Type B pancreatic cell (in vitro differentiated cells): Measurements from ENCODE around the gene MSANTD2. TPM values are rescaled to one million over a fixed set of nuclear protein-coding genes. Genes with fewer than 3 reads are reported as not detected.

Source experiments
- DNase-seq: peaks from one replicate; pipeline ENCODE4 v3.0.0; 2021; ENCODE audit warnings: mixed read lengths; ENCODE audit not compliant: unreplicated experiment; ENCODE audit errors: extremely low spot score
- H3K27ac Mint-ChIP-seq: 2 replicates; pipeline ENCODE4 v1.8.0; 2021; ENCODE audit warnings: mild to moderate bottlenecking, mixed read lengths
- H3K27me3 Mint-ChIP-seq: 2 replicates; pipeline ENCODE4 v1.8.0; 2021; ENCODE audit warnings: mixed read lengths
- H3K36me3 Mint-ChIP-seq: 2 replicates; pipeline ENCODE4 v1.8.0; 2021; ENCODE audit warnings: mixed read lengths
- H3K4me1 Mint-ChIP-seq: one replicate; pipeline ENCODE4 v1.8.0; 2021; ENCODE audit warnings: mixed read lengths; ENCODE audit not compliant: unreplicated experiment
- H3K4me3 Mint-ChIP-seq: 2 replicates; pipeline ENCODE4 v1.8.0; 2021; ENCODE audit warnings: mild to moderate bottlenecking, mixed read lengths
- H3K9me3 Mint-ChIP-seq: 2 replicates; pipeline ENCODE4 v1.8.0; 2021; ENCODE audit warnings: mixed read lengths
- CTCF ChIP-seq: fragments of 200-600 bp; sonication (generic); conservative IDR thresholded peaks from 2 replicates; pipeline ENCODE4 v1.5.0; 2021; ENCODE audit warnings: antibody characterized with exemption, mild to moderate bottlenecking
- total RNA-seq: library from RNA; stranded (reverse); gene quantifications from 2 replicates; pipeline ENCODE4 v1.2.1, GENCODE V29; 2021; ENCODE audit warnings: low replicate concordance

Gene MSANTD2
- total RNA-seq, 1 donor from 2014 or later: 27.4 TPM

- no peak for TF ChIP-seq CTCF
- Mint-ChIP-seq H3K27ac (no peak overlapping the region), H3K4me1 (no peaks in the 10 kb centered on the region), H3K27me3 (no peaks in the 10 kb centered on the region), H3K36me3 (peaks cover 25% of the 10 kb centered on the region), H3K9me3 (no peaks in the 10 kb centered on the region), H3K4me3 (no peak overlapping the region)
- DNase-seq: no peak
Measured at GRCh38 chr11:124769806-124770774, 30.1 kb downstream of the MSANTD2 start.

- no peaks in the 10 kb centered on the region for H3K9me3 Mint-ChIP-seq
- peaks cover under 1% of the 10 kb centered on the region for H3K4me1 Mint-ChIP-seq
- DNase-seq: no peak
- H3K27me3 Mint-ChIP-seq: no peaks in the 10 kb centered on the region
- peaks cover 22% of the 10 kb centered on the region for H3K36me3 Mint-ChIP-seq
- TF ChIP-seq CTCF: no peak
- H3K27ac Mint-ChIP-seq: no peak overlapping the region
- H3K4me3 Mint-ChIP-seq: no peak overlapping the region
Measured at GRCh38 chr11:124768914-124769313, 31.3 kb downstream of the MSANTD2 start.

DNA sequence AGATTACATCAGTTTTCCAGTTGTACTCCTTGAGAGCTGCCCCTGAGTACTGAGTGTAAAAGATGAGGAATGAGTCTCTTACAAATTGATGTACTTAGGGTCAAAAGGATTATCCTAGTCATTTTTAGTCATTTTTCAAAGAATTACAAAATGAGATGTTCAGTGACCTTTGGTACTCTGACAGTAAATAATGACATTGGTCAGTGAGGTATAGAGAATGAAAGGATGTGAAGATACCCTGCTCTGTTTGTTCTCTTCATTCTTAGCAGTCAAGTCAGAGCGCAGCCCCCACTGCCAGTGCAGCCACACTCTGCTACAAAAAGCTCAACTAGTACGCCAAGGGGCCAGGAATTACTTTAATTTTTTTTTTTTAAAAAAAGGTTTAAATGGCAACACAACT, 34.0 kb downstream of the MSANTD2 start:
- Mint-ChIP-seq H3K9me3 (no peaks in the 10 kb centered on the region), H3K27me3 (peaks cover 18% of the 10 kb centered on the region), H3K27ac (no peak overlapping the region), H3K4me3 (no peak overlapping the region), H3K4me1 (peaks cover 11% of the 10 kb centered on the region), H3K36me3 (peaks cover 19% of the 10 kb centered on the region)
- no peak for DNase-seq
- TF ChIP-seq CTCF: no peak

DNA sequence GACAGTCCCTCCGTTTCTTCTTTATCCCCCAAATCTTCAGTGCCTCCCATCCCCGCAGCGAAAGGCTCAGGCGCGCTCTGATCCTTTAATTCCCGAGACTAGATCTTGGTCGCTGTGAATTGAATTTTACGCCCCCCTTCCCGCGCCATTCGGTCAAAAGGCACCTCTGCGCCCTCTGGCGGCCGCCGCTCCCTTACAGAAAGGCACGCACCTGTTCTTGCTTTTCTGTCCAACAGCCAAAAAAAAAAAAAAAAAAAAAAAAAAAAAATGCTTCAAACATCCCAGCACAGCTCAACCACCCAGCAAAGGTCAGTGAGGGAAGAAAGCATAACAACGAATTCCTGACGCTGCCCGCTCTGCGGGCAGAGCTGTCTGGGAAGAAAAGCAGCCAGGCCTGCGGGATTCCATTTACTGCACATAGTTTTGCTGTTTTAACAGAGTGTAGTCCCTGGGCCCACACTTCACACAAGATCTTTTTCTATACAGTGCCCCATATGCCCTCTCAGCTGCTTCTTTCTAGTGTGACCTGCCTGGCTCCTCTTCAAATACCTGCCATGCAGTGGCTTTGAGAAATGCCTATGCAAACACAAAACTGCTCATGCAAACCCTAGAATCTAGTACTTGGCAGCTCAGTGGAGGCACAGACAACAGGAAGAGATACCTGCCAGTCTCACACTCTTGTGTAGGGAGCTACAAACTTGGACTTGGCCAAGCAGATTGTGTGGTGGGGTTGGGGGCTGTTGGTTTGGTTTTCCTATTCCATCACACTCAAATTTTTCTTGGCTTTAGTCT, 36.9 kb downstream of the MSANTD2 start:
- no peak for DNase-seq
- peak overlapping the region; percentile 80 for H3K27ac Mint-ChIP-seq

More for the DNA sequence above, 36.9 kb downstream of the MSANTD2 start:
- peak; percentile 89 for TF ChIP-seq CTCF
- Mint-ChIP-seq H3K4me3 (peak overlapping the region; percentile 91), H3K9me3 (no peaks in the 10 kb centered on the region), H3K27me3 (peaks cover 46% of the 10 kb centered on the region), H3K4me1 (peaks cover 19% of the 10 kb centered on the region), H3K36me3 (peaks cover 10% of the 10 kb centered on the region)
